HCT116 (cell line): ENCODE data around the gene HES1. TPM values are rescaled to one million over a fixed set of nuclear protein-coding genes. Genes with fewer than 3 reads are reported as not detected.

ENCODE experiments used
- ATAC-seq: fragments of 200-7000 bp; cut with Tn5 transposase; 2 replicates; pipeline ENCODE4 v1.9.1; 2020; ENCODE audit warnings: mild to moderate bottlenecking, moderate library complexity
- BruUV-seq: library from RNA; stranded (reverse); fragments of 400-500 nt; replicated peaks from 2 replicates; lab custom pipeline; 2021; lab: Mats Ljungman, UMichigan
- CTCF ChIA-PET: fragments of 300-600 bp; sonication (Branson Sonifier 250); formaldehyde crosslinking; loops from one replicate; lab custom pipeline; 2021; ENCODE audit warnings: antibody characterized with exemption; lab: Charles Lee
- POLR2A ChIA-PET: fragments of 300-600, 350-600 bp; sonication (Branson Sonifier 250); formaldehyde crosslinking; loops from one replicate; lab custom pipeline; 2021; ENCODE audit warnings: antibody characterized with exemption; lab: Charles Lee
- RAD21 ChIA-PET, 2 experiments: fragments of 300-600 bp; sonication (Branson Sonifier 250); formaldehyde crosslinking; loops; one replicate each; lab custom pipeline; 2023; ENCODE audit warnings: low total read pairs in 2 of 2; ENCODE audit not compliant: uncharacterized antibody in 2 of 2, unreplicated experiment in 2 of 2, low non-redundant PET in 1 of 2; lab: Charles Lee
- DNase-seq: peaks from one replicate; pipeline ENCODE4 v3.0.0-alpha.2; 2010; ENCODE audit warnings: low read depth, low spot score
- H2AFZ ChIP-seq: fragments of 200-600 bp; shearing (Covaris generic), sonication (generic); 2 replicates; pipeline ENCODE4 v1.6.1; 2017; ENCODE audit warnings: low read depth, mixed run types, mixed read lengths, antibody characterized with exemption, low read length; ENCODE audit not compliant: poor library complexity, severe bottlenecking
- H3K27ac ChIP-seq: 2 replicates; pipeline ENCODE4 v1.5.1; 2012; ENCODE audit warnings: low read depth, low read length
- H3K27me3 ChIP-seq: fragments of 200-600 bp; sonication (generic); 2 replicates; pipeline ENCODE4 v1.6.1; 2016; ENCODE audit warnings: mixed run types, low read length, mixed read lengths; ENCODE audit not compliant: insufficient read depth
- H3K36me3 ChIP-seq, 2 experiments: fragments of 200-500 bp in 1 of 2; fragments of 200-600 bp in 1 of 2; sonication (Bioruptor generic) in 1 of 2; sonication (generic) in 1 of 2; 2 replicates each; pipeline versions ENCODE4 v1.5.1 to v1.6.1; 2014 to 2016; ENCODE audit warnings: low read length in 2 of 2, inconsistent platforms in 1 of 2, mixed read lengths in 1 of 2, mixed run types in 1 of 2; ENCODE audit not compliant: insufficient read depth in 2 of 2, control insufficient read depth in 1 of 2
- H3K4me1 ChIP-seq, 2 experiments: fragments of 200-600 bp in 1 of 2; sonication (generic) in 1 of 2; 2 replicates each; pipeline versions ENCODE4 v1.5.1 to v1.6.1; 2012 to 2017; ENCODE audit warnings: low read length in 2 of 2, inconsistent platforms in 1 of 2, mild to moderate bottlenecking in 1 of 2, mixed read lengths in 1 of 2, mixed run types in 1 of 2, moderate library complexity in 1 of 2; ENCODE audit not compliant: insufficient read depth in 2 of 2, control insufficient read depth in 1 of 2
- H3K4me2 ChIP-seq: fragments of 200-600 bp; sonication (generic); 2 replicates; pipeline ENCODE4 v1.6.1; 2017; ENCODE audit warnings: mixed run types, low read length, mixed read lengths
- H3K4me3 ChIP-seq, 2 experiments: fragments of 200-600 bp in 1 of 2; sonication (generic) in 1 of 2; replicated peaks in 1 of 2; 2 replicates each; pipeline ENCODE4 v1.5.1; 2011 to 2016; ENCODE audit warnings: low read length in 2 of 2, control low read depth in 1 of 2, low read depth in 1 of 2, mild to moderate bottlenecking in 1 of 2, mixed read lengths in 1 of 2, mixed run types in 1 of 2
- H3K79me2 ChIP-seq: fragments of 200-600 bp; sonication (generic); 2 replicates; pipeline ENCODE4 v1.6.1; 2017; ENCODE audit warnings: mild to moderate bottlenecking, mixed run types, low read length, moderate library complexity, mixed read lengths; ENCODE audit not compliant: insufficient read depth
- H3K9ac ChIP-seq: fragments of 200-600 bp; sonication (generic); 2 replicates; pipeline ENCODE4 v1.6.1; 2016; ENCODE audit warnings: low read length, mixed read lengths
- H3K9me2 ChIP-seq: fragments of 200-600 bp; sonication (generic), shearing (Covaris generic); 2 replicates; pipeline ENCODE4 v1.6.1; 2017; ENCODE audit warnings: mixed run types, mild to moderate bottlenecking, moderate library complexity; ENCODE audit not compliant: insufficient read depth
- H3K9me3 ChIP-seq, 2 experiments: fragments of 200-500 bp in 1 of 2; fragments of 200-600 bp in 1 of 2; sonication (Bioruptor generic) in 1 of 2; sonication (generic) in 1 of 2; 2 replicates each; pipeline ENCODE4 v1.6.1; 2014 to 2017; ENCODE audit warnings: low read length in 2 of 2, mixed read lengths in 2 of 2, inconsistent platforms in 1 of 2, low read depth in 1 of 2, mild to moderate bottlenecking in 1 of 2, mixed run types in 1 of 2, moderate library complexity in 1 of 2; ENCODE audit not compliant: control insufficient read depth in 1 of 2, insufficient read depth in 1 of 2
- H4K20me1 ChIP-seq: fragments of 200-600 bp; sonication (generic), shearing (Covaris generic); 2 replicates; pipeline ENCODE4 v1.6.1; 2017; ENCODE audit warnings: mixed run types, mild to moderate bottlenecking, moderate library complexity; ENCODE audit not compliant: insufficient read depth
- ATF3 ChIP-seq: IDR thresholded peaks from 2 replicates; pipeline ENCODE4 v1.6.1; 2012
- CBX3 ChIP-seq: IDR thresholded peaks from 2 replicates; pipeline ENCODE4 v1.6.1; 2012; ENCODE audit warnings: low read depth
- CTCF ChIP-seq, 3 experiments: fragments of 200-600 bp in 1 of 3; sonication (generic) in 1 of 3; IDR thresholded peaks in 2 of 3; conservative IDR thresholded peaks in 1 of 3; 2 replicates each; pipeline ENCODE4 v1.5.1; 2012 to 2017; ENCODE audit warnings: low read depth in 2 of 3, low read length in 2 of 3, antibody characterized with exemption in 1 of 3, borderline replicate concordance in 1 of 3, control low read depth in 1 of 3, mild to moderate bottlenecking in 1 of 3, mixed read lengths in 1 of 3, mixed run types in 1 of 3, moderate library complexity in 1 of 3; ENCODE audit not compliant: insufficient read depth in 1 of 3
- EGR1 ChIP-seq: IDR thresholded peaks from 2 replicates; pipeline ENCODE4 v1.6.1; 2012; ENCODE audit warnings: low read depth
- EZH2phosphoT487 ChIP-seq: fragments of 200-600 bp; IDR thresholded peaks from 2 replicates; pipeline ENCODE4 v1.6.1; 2018; ENCODE audit warnings: antibody characterized with exemption, borderline replicate concordance
- RAD21 ChIP-seq: IDR thresholded peaks from 2 replicates; pipeline ENCODE4 v1.6.1; 2012; ENCODE audit warnings: low read depth, mild to moderate bottlenecking
- SIN3A ChIP-seq: IDR thresholded peaks from 2 replicates; pipeline ENCODE4 v1.6.1; 2012; ENCODE audit warnings: low read depth
- SP1 ChIP-seq: IDR thresholded peaks from 2 replicates; pipeline ENCODE4 v1.6.1; 2012; ENCODE audit warnings: low read depth
- TCF7L2 ChIP-seq: IDR thresholded peaks from 2 replicates; pipeline ENCODE4 v1.7.0; 2011; ENCODE audit warnings: borderline replicate concordance, inconsistent platforms; ENCODE audit not compliant: insufficient read depth, insufficient read length; ENCODE audit errors: extremely low read depth
- YY1 ChIP-seq: IDR thresholded peaks from 2 replicates; pipeline ENCODE4 v1.6.1; 2011; ENCODE audit warnings: low read length, low read depth, moderate library complexity, mild to moderate bottlenecking; ENCODE audit not compliant: insufficient replicate concordance; ENCODE audit errors: extremely low read depth
- ZNF274 ChIP-seq: fragments of 200-500 bp; sonication (Bioruptor generic); IDR thresholded peaks from 2 replicates; pipeline ENCODE4 v1.6.1; 2014; ENCODE audit warnings: mild to moderate bottlenecking, low read depth, low read length, inconsistent platforms
- intact Hi-C: fragments of 100-400 bp; cut with micrococcal nuclease; formaldehyde crosslinking; loops from 2 replicates; pipeline ENCODE4 v1.10.0; 2022
- total RNA-seq: library from RNA; stranded (reverse); gene quantifications from one replicate; pipeline ENCODE4 v1.2.1, GENCODE V29; 2021; ENCODE audit not compliant: unreplicated experiment
- TF ChIP-seq, protein P1 (sequence below): IDR thresholded peaks from 2 replicates; pipeline ENCODE4 v1.6.1; 2012

HES1 gene
- total RNA-seq, 1 experiment from 2014 or later: 32.9 TPM

DNA sequence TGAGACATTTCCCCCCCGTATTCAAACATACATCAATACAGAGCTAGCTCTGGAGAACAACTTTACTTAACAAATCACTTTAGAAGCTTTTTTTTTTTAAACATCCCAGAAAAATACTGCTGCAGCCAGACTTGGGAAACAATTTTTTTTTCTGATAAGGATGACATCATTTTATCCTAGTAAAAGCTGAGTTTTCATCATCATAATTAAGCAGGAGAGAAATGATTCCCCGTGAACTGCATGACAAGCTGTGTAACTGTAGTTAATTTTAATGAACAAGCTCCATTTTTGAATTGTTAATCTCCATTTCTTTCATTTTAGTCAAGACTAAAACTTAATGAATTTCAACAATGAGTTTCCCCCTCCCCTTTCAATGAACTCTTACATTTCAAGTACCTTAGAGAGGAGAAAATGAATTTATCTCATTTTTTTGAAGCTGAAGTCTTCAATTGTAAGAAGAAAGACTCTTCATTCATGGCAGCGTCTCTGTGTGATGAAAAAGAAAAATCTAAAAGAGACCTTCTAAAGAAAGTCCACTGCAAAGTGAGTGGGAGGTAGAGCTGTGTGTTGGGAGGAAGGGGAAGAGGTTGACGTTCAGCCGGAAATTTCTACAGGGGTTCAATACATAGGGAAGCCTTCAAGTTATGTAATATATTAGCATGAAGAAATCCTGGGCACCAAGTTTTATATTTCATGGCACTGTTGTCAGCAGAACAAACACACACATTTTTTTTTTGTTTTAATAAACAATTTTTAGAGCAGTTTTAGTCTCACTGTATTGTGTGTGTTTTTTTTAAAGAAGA, 31.7 kb downstream of the HES1 start:
- H4K20me1 ChIP-seq: no peaks in the 10 kb centered on the region
- CTCF ChIA-PET: interaction anchor here (0.5 to 2.8 kb wide), 4 partner anchors 26 to 355 kb away, joined by 3 to 13 read pairs (median 4); no protein-coding TSS in a partner anchor

More for the DNA sequence above, 31.7 kb downstream of the HES1 start:
- ChIA-PET POLR2A (interaction anchor here (1.2 kb wide), 1 partner anchor 9 kb away, joined by 4 read pairs; no protein-coding TSS in a partner anchor), RAD21 (interaction anchor here (1.1 to 1.3 kb wide), 3 partner anchors 103 to 148 kb away, joined by 3 to 4 read pairs (median 3); no protein-coding TSS in a partner anchor)
- Histone ChIP-seq H2AFZ (peak overlapping the region; percentile 37), H3K9me3 (no peaks in the 10 kb centered on the region), H3K4me1 (peaks cover 0 to 13% of the 10 kb centered on the region in 2 experiments; a peak in 2 of 4 replicates), H3K27ac (no peak overlapping the region), H3K27me3 (no peaks in the 10 kb centered on the region), H3K9me2 (no peaks in the 10 kb centered on the region), H3K4me2 (no peak overlapping the region), H3K9ac (no peak overlapping the region), H3K79me2 (no peaks in the 10 kb centered on the region), H3K36me3 (no peaks in the 10 kb centered on the region), H3K4me3 (no peak overlapping the region)
- ATAC-seq (no peak), DNase-seq (no peak)
- TF ChIP-seq CBX3 (no peak), SP1 (no peak), YY1 (no peak), EZH2phosphoT487 (no peak), RAD21 (no peak), SIN3A (no peak), CTCF (IDR thresholded peaks at IDR 0.05 in 2 of 3, conservative IDR thresholded peaks at IDR 0.05 in 1 of 3; ENCODE audit: borderline replicate concordance in 1 of 3, insufficient read depth in 1 of 3, low read depth in 2 of 3, low read length in 2 of 3) (no peak), TCF7L2 (no peak), ATF3 (no peak), EGR1 (no peak), ZNF274 (no peak)
- TF ChIP-seq, protein P1, sequence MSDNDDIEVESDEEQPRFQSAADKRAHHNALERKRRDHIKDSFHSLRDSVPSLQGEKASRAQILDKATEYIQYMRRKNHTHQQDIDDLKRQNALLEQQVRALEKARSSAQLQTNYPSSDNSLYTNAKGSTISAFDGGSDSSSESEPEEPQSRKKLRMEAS: no peak
- no TSS peak for BruUV-seq
- intact Hi-C loops: loop anchor here (2.0 kb wide), 1 partner anchor 147 kb away; no protein-coding TSS in a partner anchor
